Stimulated activated CD4-positive, alpha-beta T cell treated with anti-CD3 and anti-CD28 coated beads, Interleukin-15, amount 100 ng/mL, for 24 hours (primary cell): ENCODE data around the gene LRRN2.
"Not testable (repeated sequence)": the region's sequence is repeated elsewhere in the genome, so short reads cannot be mapped to it uniquely, and the experiment has no call there.

Source experiments
- DNase-seq: peaks from one replicate; pipeline ENCODE4 v3.0.0-alpha.2; 2020

LRRN2 gene

DNA sequence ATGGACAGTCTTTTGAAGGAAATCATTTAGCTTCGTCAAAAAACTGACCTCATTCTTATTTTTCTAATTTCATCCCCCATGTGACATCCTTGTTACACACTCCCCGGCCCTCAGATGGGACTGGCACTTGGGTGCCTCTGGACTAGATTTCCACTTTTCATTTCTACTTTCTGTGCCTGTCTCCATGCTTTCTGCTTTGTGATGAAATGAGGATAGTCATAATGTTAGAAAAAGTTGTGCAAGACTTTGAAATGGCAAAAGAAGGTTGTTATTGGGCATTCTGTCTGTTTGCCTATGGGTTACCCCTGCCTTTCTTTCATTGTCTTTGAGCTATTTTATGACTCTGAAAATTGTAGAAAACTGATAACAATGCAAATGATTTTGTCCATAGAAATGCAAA, 114.4 kb downstream of the LRRN2 start:
- no peak for DNase-seq

DNA sequence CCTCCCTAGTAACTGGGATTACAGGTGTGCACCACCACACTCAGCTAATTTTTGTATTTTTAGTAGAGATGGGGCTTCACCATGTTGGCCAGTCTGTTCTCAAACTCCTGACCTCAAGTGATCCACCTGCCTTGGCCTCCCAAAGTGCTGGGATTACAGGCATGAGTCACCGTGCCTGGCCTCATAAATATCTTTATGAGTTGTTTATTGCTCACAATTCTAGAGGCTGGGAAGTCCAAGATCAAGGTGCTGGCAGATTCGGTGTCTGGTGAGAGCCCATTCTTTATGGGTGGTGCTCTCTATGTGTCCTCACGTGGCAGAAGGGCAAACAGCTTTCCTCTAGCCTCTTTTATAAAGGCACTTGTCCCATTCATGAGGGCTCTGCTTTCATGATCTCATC, 115.5 kb downstream of the LRRN2 start:
- not testable (repeated sequence) for DNase-seq

GRCh38 chr1:204569478-204569877, 116.1 kb downstream of the LRRN2 start:
- DNase-seq: no peak

DNA sequence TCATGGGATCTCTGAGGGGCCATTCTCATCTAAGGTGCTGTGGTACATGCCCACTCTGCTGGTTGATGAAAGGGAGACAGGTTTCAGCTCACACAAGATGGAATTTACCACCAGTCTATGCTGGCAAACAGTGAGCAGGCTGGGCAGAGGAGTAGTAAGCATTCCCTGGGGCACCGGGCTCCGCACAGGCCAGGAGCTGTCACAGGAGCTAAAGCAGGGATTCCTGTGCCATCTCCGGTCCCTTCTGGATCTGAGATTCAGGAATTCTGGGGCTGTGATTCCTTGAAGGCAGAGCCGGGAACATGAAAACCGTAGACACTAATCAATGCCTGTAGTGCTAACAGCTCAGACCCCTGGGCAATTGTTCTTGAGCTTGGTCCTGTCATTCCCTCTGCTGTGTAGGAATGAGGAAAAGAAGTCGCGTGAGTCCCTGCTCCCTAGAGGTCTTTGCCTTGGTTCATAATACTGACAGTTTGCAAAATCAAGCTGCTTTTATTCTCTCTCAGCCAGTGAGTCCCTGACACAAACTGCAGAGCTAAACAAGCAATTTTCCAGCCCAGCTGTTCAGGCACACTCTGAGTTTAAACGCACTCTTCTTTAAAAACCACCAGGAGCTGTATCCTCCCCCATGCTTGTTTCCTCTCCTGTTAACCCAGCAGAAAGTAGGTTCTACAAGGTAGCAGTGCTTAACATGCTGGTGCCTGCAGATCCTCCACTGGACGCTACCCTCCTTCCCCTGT, 116.8 kb downstream of the LRRN2 start:
- DNase-seq: no peak
